Measurements from ENCODE around the gene NMRK2. TPM values are rescaled to one million over a fixed set of nuclear protein-coding genes. Genes with fewer than 3 reads are reported as not detected.
"Not testable (repeated sequence)": the region's sequence is repeated elsewhere in the genome, so short reads cannot be mapped to it uniquely, and the experiment has no call there.

Gene NMRK2
- total RNA-seq, 1 donor from 2014 or later, result not detected

GRCh38 chr19:3949997-3950859 is 17.4 kb downstream of the NMRK2 start:
- Histone ChIP-seq H3K9me3 (no peaks in the 10 kb centered on the region), H3K4me3 (peak overlapping the region in 1 of 2 donors; percentile 45), H3K36me3 (no peaks in the 10 kb centered on the region), H3K27ac (peak overlapping the region; percentile 26 to 84), H3K4me1 (peaks cover 5 to 15% of the 10 kb centered on the region in 2 donors), H3K27me3 (no peaks in the 10 kb centered on the region)
- intact Hi-C loops (cut with DNase I), result no loop called here
- DNase-seq (ENCODE audit: low spot score in 2 of 2), result no peak
- TF ChIP-seq CTCF (IDR thresholded peaks at IDR 0.05), result no peak

GRCh38 chr19:3950871-3951861 is 18.3 kb downstream of the NMRK2 start:
- Histone ChIP-seq H3K4me1 (peaks cover 5 to 15% of the 10 kb centered on the region in 2 donors), H3K36me3 (peaks cover 7 to 8% of the 10 kb centered on the region in 2 donors), H3K27me3 (no peaks in the 10 kb centered on the region), H3K27ac (peak overlapping the region; percentile 26 to 84), H3K4me3 (peak overlapping the region; percentile 23 to 45), H3K9me3 (no peaks in the 10 kb centered on the region)
- peak in 1 of 2 donors; percentile 69 for DNase-seq (ENCODE audit: low spot score in 2 of 2)
- no peak for TF ChIP-seq CTCF (IDR thresholded peaks at IDR 0.05)
- intact Hi-C loops (cut with DNase I), result no loop called here

- H3K27me3 ChIP-seq; H3K4me3 ChIP-seq; intact Hi-C loops (cut with DNase I); H3K9me3 ChIP-seq; DNase-seq (ENCODE audit: low spot score in 2 of 2): not testable (repeated sequence)
- H3K36me3 ChIP-seq, result peaks cover 19 to 20% of the 10 kb centered on the region in 2 donors
- H3K27ac ChIP-seq, result peak overlapping the region in 1 of 2 donors; percentile 34
- H3K4me1 ChIP-seq, result peaks cover 5 to 15% of the 10 kb centered on the region in 2 donors
Observed at GRCh38 chr19:3952755-3953276, 19.9 kb downstream of the NMRK2 start.

- Histone ChIP-seq H3K9me3 (no peaks in the 10 kb centered on the region), H3K27ac (peak overlapping the region in 1 of 2 donors; percentile 27), H3K4me3 (no peak overlapping the region), H3K4me1 (peaks cover 5 to 18% of the 10 kb centered on the region in 2 donors), H3K27me3 (no peaks in the 10 kb centered on the region), H3K36me3 (peaks cover 31 to 33% of the 10 kb centered on the region in 2 donors)
- no peak for TF ChIP-seq CTCF (IDR thresholded peaks at IDR 0.05)
- DNase-seq (ENCODE audit: low spot score in 2 of 2), result no peak
- intact Hi-C loops (cut with DNase I), result no loop called here
Observed at GRCh38 chr19:3954107-3954506, 21.2 kb downstream of the NMRK2 start.

- H3K27ac ChIP-seq, result not testable (repeated sequence)
Observed at GRCh38 chr19:3955276-3955675, 22.4 kb downstream of the NMRK2 start.

GRCh38 chr19:3955688-3956087 is 22.8 kb downstream of the NMRK2 start:
- Histone ChIP-seq H3K4me3 (no peak overlapping the region), H3K27me3 (no peaks in the 10 kb centered on the region), H3K27ac (no peak overlapping the region), H3K9me3 (no peaks in the 10 kb centered on the region), H3K4me1 (peaks cover 5 to 13% of the 10 kb centered on the region in 2 donors), H3K36me3 (peaks cover 47 to 49% of the 10 kb centered on the region in 2 donors)
- intact Hi-C loops (cut with DNase I), result no loop called here
- no peak for TF ChIP-seq CTCF (IDR thresholded peaks at IDR 0.05)
- no peak for DNase-seq (ENCODE audit: low spot score in 2 of 2)

More at GRCh38 chr19:3955276-3955675, 22.4 kb downstream of the NMRK2 start:
- intact Hi-C loops (cut with DNase I); H3K4me3 ChIP-seq; H3K27me3 ChIP-seq; DNase-seq (ENCODE audit: low spot score in 2 of 2); H3K9me3 ChIP-seq: not testable (repeated sequence)
- Histone ChIP-seq H3K4me1 (peaks cover 5 to 17% of the 10 kb centered on the region in 2 donors), H3K36me3 (peaks cover 43 to 45% of the 10 kb centered on the region in 2 donors)

Measured in ascending aorta (tissue), 2 donors.